ENCODE measurements around the gene PTGR2. TPM values are rescaled to one million over a fixed set of nuclear protein-coding genes. Genes with fewer than 3 reads are reported as not detected.

The PTGR2 gene
- total RNA-seq, result 4.6 and 6.2 TPM in 2 replicates

DNA sequence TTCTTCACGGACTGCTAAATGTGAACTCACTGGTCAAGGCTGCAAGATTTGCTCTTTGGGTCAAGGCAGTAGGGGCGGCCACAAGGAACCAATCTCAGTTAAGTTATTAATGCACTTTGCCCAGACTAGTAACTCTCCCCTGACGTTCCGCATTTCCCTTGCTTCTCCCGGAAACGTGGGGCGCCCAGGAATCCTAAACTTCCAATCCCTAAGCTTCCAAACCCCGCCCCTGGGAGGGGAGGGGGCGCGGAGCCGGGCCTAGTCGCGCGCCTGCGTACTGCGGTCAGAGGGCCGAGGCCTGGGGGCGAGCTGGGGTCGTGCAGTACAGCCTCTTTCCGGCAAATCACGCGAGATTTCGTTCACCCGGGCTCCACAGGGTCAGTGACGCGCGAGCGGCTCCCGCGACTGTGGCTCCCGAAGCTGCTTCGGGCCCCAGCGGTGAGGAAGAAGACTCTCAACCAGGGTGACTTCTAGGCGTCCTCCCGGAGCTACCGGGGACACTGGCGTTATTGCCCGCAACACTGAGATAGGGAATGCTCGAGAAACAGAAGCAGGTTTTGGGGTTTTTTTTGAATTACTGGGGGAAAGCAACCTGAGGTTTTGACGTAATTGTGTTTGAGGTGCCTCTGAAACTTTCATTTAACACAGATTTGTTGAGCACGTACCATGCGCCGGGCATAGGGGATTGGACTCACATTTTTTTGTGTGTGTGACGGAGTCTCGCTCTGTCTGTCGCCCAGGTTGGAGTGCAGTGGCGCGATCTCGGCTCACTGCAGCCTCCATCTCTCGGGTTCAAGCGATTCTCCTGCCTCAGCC, at the start of gene PTGR2:
TSS of gene PTGR2 (plus strand) at position 265 of the 816 bp plus-strand sequence. CDS start 7,032 bp downstream, outside the sequence.

DNA sequence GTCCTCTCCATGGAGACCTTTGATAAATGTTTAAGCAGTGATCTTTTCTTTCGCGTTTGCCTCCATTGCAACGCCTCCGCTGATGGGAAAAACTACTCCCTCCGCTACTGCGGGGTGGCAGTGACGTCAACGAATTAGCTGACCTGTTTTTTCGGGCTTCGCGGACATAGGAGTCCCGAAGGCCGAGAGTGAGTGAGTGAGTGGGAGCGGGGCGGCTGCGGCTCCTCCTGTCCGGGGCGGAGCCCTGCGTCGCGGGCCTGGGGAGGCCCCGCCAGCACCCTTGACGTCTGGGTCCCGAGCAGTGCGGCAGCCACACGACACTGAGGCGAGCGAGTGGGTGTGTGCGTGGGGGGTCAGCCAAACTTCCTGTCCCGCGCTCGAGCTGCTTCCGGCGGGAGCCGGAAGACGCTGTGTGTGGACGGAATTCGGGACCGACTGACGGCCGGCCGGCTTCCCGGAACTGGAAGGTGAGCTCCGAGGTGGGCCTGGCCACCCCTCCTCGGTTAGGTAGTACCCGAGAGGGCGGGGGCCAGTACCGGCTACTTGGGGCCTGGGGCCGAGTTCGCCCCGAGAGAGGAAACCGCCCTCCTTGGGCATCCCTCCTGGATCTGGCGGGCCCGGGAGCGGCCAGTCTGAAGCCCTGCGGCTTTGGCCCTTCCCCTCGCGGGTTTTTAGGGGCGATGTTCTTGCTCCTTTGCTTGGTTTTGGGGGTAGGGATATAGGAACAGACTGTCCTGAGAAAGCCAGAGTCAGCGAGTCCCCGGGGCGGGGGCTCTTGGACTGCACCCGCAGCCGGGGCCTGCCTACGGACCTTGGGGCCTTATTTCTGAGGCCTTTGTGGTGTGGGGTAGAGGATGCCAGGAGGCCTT, 35.1 kb downstream of the PTGR2 start, which contains the start of gene ZNF410:
TSS of gene ZNF410 (plus strand) at position 411 of the 869 bp plus-strand sequence. CDS start 5,317 bp downstream, outside the sequence.

Other genes starting within 250 kb of the PTGR2 start
- gene ACOT6, start 239.3 kb upstream of the PTGR2 start, total RNA-seq, result not detected in 2 replicates
- gene DNAL1, start 206.8 kb upstream of the PTGR2 start, total RNA-seq, result 5.5 and 9.6 TPM in 2 replicates
- 24.5 and 26.2 TPM in 2 replicates for gene PNMA1, start 137.4 kb upstream of the PTGR2 start, total RNA-seq
- gene ZNF410, start 35.0 kb downstream of the PTGR2 start, total RNA-seq, result 54.5 and 60.8 TPM in 2 replicates
- 3.4 and 4.6 TPM in 2 replicates for gene FAM161B, start 98.3 kb downstream of the PTGR2 start, total RNA-seq
- 19.3 and 23.2 TPM in 2 replicates for gene COQ6, start 98.5 kb downstream of the PTGR2 start, total RNA-seq
- 8.9 and 10.8 TPM in 2 replicates for gene ENTPD5, start 167.5 kb downstream of the PTGR2 start, total RNA-seq
- 4.0 and 10.6 TPM in 2 replicates for gene BBOF1, start 167.5 kb downstream of the PTGR2 start, total RNA-seq
- gene ALDH6A1, start 232.6 kb downstream of the PTGR2 start, total RNA-seq, result 13.0 and 16.5 TPM in 2 replicates
- gene LIN52, start 233.1 kb downstream of the PTGR2 start, total RNA-seq, result 7.6 and 9.2 TPM in 2 replicates

All from myometrial cell (primary cell).